Measurements from ENCODE around the gene RMRP.
A peak's percentile ranks its signal among the peaks of the same experiment; 100 is the strongest.

GRCh38 chr9:35686222-35687203 is 28.7 kb upstream of the RMRP start:
- no peak for TF ChIP-seq CTCF (IDR thresholded peaks at IDR 0.05)
- peak; percentile 6 to 8 for TF ChIP-seq POLR2A (IDR thresholded peaks at IDR 0.05)
